Endothelial cell of umbilical vein (primary cell): Measurements from ENCODE around the gene UNC5C. TPM values are rescaled to one million over a fixed set of nuclear protein-coding genes. Genes with fewer than 3 reads are reported as not detected.

Source experiments
- BruUV-seq: library from RNA; stranded (reverse); fragments of 400-500 nt; replicated peaks from 2 replicates; lab custom pipeline; 2021; lab: Mats Ljungman, UMichigan
- CTCF ChIA-PET: fragments of 300-600, 350-600 bp; sonication (Branson Sonifier 250); formaldehyde crosslinking; loops from one replicate; lab custom pipeline; 2021; ENCODE audit warnings: antibody characterized with exemption, inconsistent platforms; lab: Charles Lee
- POLR2A ChIA-PET: fragments of 300-600, 350-600 bp; sonication (Branson Sonifier 250); formaldehyde crosslinking; loops from one replicate; lab custom pipeline; 2021; ENCODE audit warnings: antibody characterized with exemption, inconsistent platforms; lab: Charles Lee
- DNase-seq: peaks from one replicate; pipeline ENCODE4 v3.0.0-alpha.2; 2011; ENCODE audit warnings: low read depth, low spot score
- FAIRE-seq: peaks from 2 replicates; lab custom pipeline; 2011; peaks lifted over from hg19 to GRCh38; lab: Jason Lieb, UNC
- H2AFZ ChIP-seq: 2 replicates; pipeline ENCODE4 v1.6.0; 2012; ENCODE audit warnings: low read depth, low read length, control low read depth, inconsistent platforms
- H3K27ac ChIP-seq: 2 replicates; pipeline ENCODE4 v1.5.1; 2011; ENCODE audit warnings: low read depth, mild to moderate bottlenecking, control low read depth, low read length, moderate library complexity; ENCODE audit not compliant: insufficient read depth
- H3K27me3 ChIP-seq, 2 experiments: 2 replicates each; pipeline versions ENCODE4 v1.6.0 to v1.6.1; 2011; ENCODE audit warnings: low read length in 2 of 2, mixed read lengths in 1 of 2; ENCODE audit not compliant: control insufficient read depth in 2 of 2, insufficient read depth in 2 of 2
- H3K36me3 ChIP-seq, 2 experiments: 2 replicates in 1 of 2; 3 replicates in 1 of 2; pipeline ENCODE4 v1.5.1; 2011; ENCODE audit warnings: low read length in 2 of 2, mild to moderate bottlenecking in 1 of 2, moderate library complexity in 1 of 2; ENCODE audit not compliant: control insufficient read depth in 2 of 2, insufficient read depth in 2 of 2; ENCODE audit errors: extremely low read depth in 1 of 2
- H3K4me1 ChIP-seq: 3 replicates; pipeline ENCODE4 v1.5.1; 2011; ENCODE audit warnings: mild to moderate bottlenecking, low read length; ENCODE audit not compliant: control insufficient read depth, insufficient read depth; ENCODE audit errors: extremely low read depth
- H3K4me2 ChIP-seq: 2 replicates; pipeline ENCODE4 v1.6.1; 2011; ENCODE audit warnings: low read length, control low read depth, mixed read lengths; ENCODE audit not compliant: insufficient read depth
- H3K4me3 ChIP-seq, 3 experiments: fragments of 200-600 bp in 1 of 3; sonication (generic), shearing (Covaris generic) in 1 of 3; replicated peaks in 1 of 3; 2 replicates each; pipeline ENCODE4 v1.5.1; 2011 to 2016; ENCODE audit warnings: control low read depth in 3 of 3, low read length in 3 of 3, mild to moderate bottlenecking in 2 of 3, inconsistent platforms in 1 of 3, low read depth in 1 of 3, moderate library complexity in 1 of 3; ENCODE audit not compliant: insufficient read depth in 1 of 3
- H3K79me2 ChIP-seq: 2 replicates; pipeline ENCODE4 v1.6.0; 2012; ENCODE audit warnings: low read length, inconsistent platforms; ENCODE audit not compliant: control insufficient read depth, insufficient read depth
- H3K9ac ChIP-seq: replicated peaks from 2 replicates; pipeline ENCODE3; 2011; ENCODE audit warnings: low read length, control low read depth; ENCODE audit not compliant: insufficient read depth; ENCODE audit errors: extremely low read depth
- H3K9me1 ChIP-seq: replicated peaks from 3 replicates; pipeline ENCODE4 v1.6.0; 2011; ENCODE audit warnings: mild to moderate bottlenecking, low read length; ENCODE audit not compliant: control insufficient read depth, insufficient read depth; ENCODE audit errors: extremely low read depth
- H3K9me3 ChIP-seq: replicated peaks from 2 replicates; pipeline ENCODE4 v1.5.1; 2012; ENCODE audit warnings: low read length, inconsistent platforms; ENCODE audit not compliant: control insufficient read depth, insufficient read depth
- H4K20me1 ChIP-seq: replicated peaks from 2 replicates; pipeline ENCODE3; 2011; ENCODE audit warnings: mild to moderate bottlenecking, low read length; ENCODE audit not compliant: control insufficient read depth, insufficient read depth; ENCODE audit errors: extremely low read depth
- EZH2 ChIP-seq: IDR thresholded peaks from 2 replicates; pipeline ENCODE4 v1.6.1; 2012; ENCODE audit warnings: borderline replicate concordance, low read depth, mild to moderate bottlenecking, moderate library complexity, low read length, inconsistent platforms; ENCODE audit not compliant: severe bottlenecking
- FOS ChIP-seq: IDR thresholded peaks from 2 replicates; pipeline ENCODE4 v1.6.1; 2011; ENCODE audit warnings: mild to moderate bottlenecking, low read length, moderate library complexity, borderline replicate concordance; ENCODE audit not compliant: insufficient read depth
- JUN ChIP-seq: IDR thresholded peaks from 2 replicates; pipeline ENCODE4 v1.6.1; 2011; ENCODE audit warnings: borderline replicate concordance, low read depth; ENCODE audit not compliant: insufficient read length, insufficient read depth
- MYC ChIP-seq: IDR thresholded peaks from one replicate; pipeline ENCODE4 v1.6.1; 2011; ENCODE audit warnings: mild to moderate bottlenecking, low read depth, low read length
- POLR2A ChIP-seq: IDR thresholded peaks from 2 replicates; pipeline ENCODE4 v1.6.1; 2012; ENCODE audit warnings: low read depth, mild to moderate bottlenecking, control low read depth, low read length
- POLR2AphosphoS5 ChIP-seq: IDR thresholded peaks from 2 replicates; pipeline ENCODE4 v1.6.1; 2012; ENCODE audit warnings: low read depth, mild to moderate bottlenecking, control low read depth, low read length, moderate library complexity; ENCODE audit not compliant: insufficient read depth
- dilution Hi-C: fragments of 300-500 bp; cut with MboI; formaldehyde crosslinking; loops from one replicate; pipeline ENCODE4 v1.15.0; 2019; ENCODE audit warnings: low sequenced_read_pairs; ENCODE audit not compliant: extremely low pct_ligation_motif_present
- intact Hi-C: fragments of 100-400 bp; cut with micrococcal nuclease; formaldehyde crosslinking; loops from one replicate; pipeline ENCODE4 v1.10.0; 2022
- polyA plus RNA-seq, 4 experiments: library from polyadenylated mRNA; depleted of rRNA in 3 of 4; stranded (reverse) in 3 of 4; unstranded in 1 of 4; fragments of >200 nt; gene quantifications; 2 replicates each; pipeline versions ENCODE4 v1.2.1 to v1.2.3, GENCODE V29; 2011 to 2012; ENCODE audit warnings: missing spikeins in 1 of 4
- total RNA-seq: library from RNA; stranded (reverse); gene quantifications from 2 replicates; pipeline ENCODE4 v1.2.3, GENCODE V29; 2021
- TF ChIP-seq, protein P1 (sequence below), 2 donors: IDR thresholded peaks; 1 replicate in 1 of 2; 2 replicates in 1 of 2; pipeline ENCODE4 v1.5.1; 2011; ENCODE audit warnings: low read length in 2 of 2, mild to moderate bottlenecking in 2 of 2, moderate library complexity in 2 of 2, control low read depth in 1 of 2, inconsistent platforms in 1 of 2, low read depth in 1 of 2; ENCODE audit not compliant: insufficient read depth in 1 of 2; ENCODE audit errors: extremely low read depth in 1 of 2
- TF ChIP-seq, protein P2 (sequence below): IDR thresholded peaks from 2 replicates; pipeline ENCODE4 v1.6.1; 2011; ENCODE audit not compliant: insufficient read depth, insufficient read length

The UNC5C gene
- total and polyA plus RNA-seq, 2 donors (not counting 3 experiments of a cell fraction or from before 2014, with no cell fraction given) = 0.44 to 0.53 TPM

DNA sequence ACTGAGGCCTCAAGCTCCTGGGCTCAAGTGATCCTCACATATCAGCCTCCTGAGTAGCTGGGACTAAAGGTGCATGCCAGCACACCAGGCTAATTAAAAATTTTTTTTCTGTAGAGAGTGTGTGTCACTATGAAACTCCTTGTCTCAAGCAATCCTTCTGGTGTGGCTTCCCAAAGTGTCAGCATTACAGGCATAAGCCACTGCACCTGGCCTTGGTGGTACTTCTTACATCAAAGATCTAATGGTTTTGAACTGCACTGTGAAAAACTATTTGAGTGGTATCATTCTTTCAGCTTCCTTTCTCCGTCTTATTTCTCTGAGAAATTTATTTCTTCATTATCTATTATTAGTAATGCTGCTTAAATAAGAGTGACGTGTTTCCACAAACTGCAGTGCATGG lies 98.5 kb downstream of the UNC5C start:
- Histone ChIP-seq H3K27ac (no peak overlapping the region), H3K4me3 (no peak overlapping the region), H3K4me2 (no peak overlapping the region), H2AFZ (no peak overlapping the region), H3K4me1 (no peaks in the 10 kb centered on the region), H3K9me3 (no peaks in the 10 kb centered on the region), H4K20me1 (no peaks in the 10 kb centered on the region), H3K27me3 (no peaks in the 10 kb centered on the region), H3K9ac (no peak overlapping the region), H3K36me3 (no peaks in the 10 kb centered on the region), H3K79me2 (no peaks in the 10 kb centered on the region), H3K9me1 (no peaks in the 10 kb centered on the region)
- intact Hi-C loops = no loop called here
- DNase-seq (no peak), FAIRE-seq (no peak)
- ChIA-PET CTCF (no interaction called here), POLR2A (no interaction called here)
- dilution Hi-C loops = no loop called here
- TF ChIP-seq JUN (no peak), POLR2AphosphoS5 (no peak), FOS (no peak), EZH2 (no peak), MYC (no peak), POLR2A (no peak)
- TF ChIP-seq, protein P1, sequence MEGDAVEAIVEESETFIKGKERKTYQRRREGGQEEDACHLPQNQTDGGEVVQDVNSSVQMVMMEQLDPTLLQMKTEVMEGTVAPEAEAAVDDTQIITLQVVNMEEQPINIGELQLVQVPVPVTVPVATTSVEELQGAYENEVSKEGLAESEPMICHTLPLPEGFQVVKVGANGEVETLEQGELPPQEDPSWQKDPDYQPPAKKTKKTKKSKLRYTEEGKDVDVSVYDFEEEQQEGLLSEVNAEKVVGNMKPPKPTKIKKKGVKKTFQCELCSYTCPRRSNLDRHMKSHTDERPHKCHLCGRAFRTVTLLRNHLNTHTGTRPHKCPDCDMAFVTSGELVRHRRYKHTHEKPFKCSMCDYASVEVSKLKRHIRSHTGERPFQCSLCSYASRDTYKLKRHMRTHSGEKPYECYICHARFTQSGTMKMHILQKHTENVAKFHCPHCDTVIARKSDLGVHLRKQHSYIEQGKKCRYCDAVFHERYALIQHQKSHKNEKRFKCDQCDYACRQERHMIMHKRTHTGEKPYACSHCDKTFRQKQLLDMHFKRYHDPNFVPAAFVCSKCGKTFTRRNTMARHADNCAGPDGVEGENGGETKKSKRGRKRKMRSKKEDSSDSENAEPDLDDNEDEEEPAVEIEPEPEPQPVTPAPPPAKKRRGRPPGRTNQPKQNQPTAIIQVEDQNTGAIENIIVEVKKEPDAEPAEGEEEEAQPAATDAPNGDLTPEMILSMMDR (IDR thresholded peaks at IDR 0.05; ENCODE audit: extremely low read depth in 1 of 2, insufficient read depth in 1 of 2, low read depth in 1 of 2, low read length in 2 of 2) = no peak
- TF ChIP-seq, protein P2, sequence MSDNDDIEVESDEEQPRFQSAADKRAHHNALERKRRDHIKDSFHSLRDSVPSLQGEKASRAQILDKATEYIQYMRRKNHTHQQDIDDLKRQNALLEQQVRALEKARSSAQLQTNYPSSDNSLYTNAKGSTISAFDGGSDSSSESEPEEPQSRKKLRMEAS = no peak
- BruUV-seq = no TSS peak
